Keratinocyte (primary cell): Measurements from ENCODE around the gene SGIP1. TPM values are rescaled to one million over a fixed set of nuclear protein-coding genes. Genes with fewer than 3 reads are reported as not detected.
A peak's percentile ranks its signal among the peaks of the same experiment; 100 is the strongest.
"Not testable (repeated sequence)": the region's sequence is repeated elsewhere in the genome, so short reads cannot be mapped to it uniquely, and the experiment has no call there.

Experiments
- DNase-seq: peaks from one replicate; pipeline ENCODE4 v3.0.0-alpha.2; 2011; ENCODE audit warnings: low read depth, missing footprints, low spot score
- FAIRE-seq: peaks from 2 replicates; lab custom pipeline; 2011; peaks lifted over from hg19 to GRCh38; lab: Jason Lieb, UNC
- H2AFZ ChIP-seq: 2 replicates; pipeline ENCODE4 v1.6.0; 2012; ENCODE audit warnings: low read length, control low read depth, inconsistent platforms; ENCODE audit not compliant: control insufficient read depth
- H3K27ac ChIP-seq: 2 replicates; pipeline ENCODE4 v1.5.1; 2011; ENCODE audit warnings: low read length; ENCODE audit not compliant: control insufficient read depth, insufficient read depth
- H3K27me3 ChIP-seq: 3 replicates; pipeline ENCODE4 v1.6.0; 2011; ENCODE audit warnings: low read length; ENCODE audit not compliant: control insufficient read depth, insufficient read depth; ENCODE audit errors: extremely low read depth
- H3K36me3 ChIP-seq, 2 experiments: 2 replicates in 1 of 2; 3 replicates in 1 of 2; pipeline ENCODE4 v1.5.1; 2011; ENCODE audit warnings: low read length in 2 of 2, mild to moderate bottlenecking in 1 of 2; ENCODE audit not compliant: control insufficient read depth in 2 of 2, insufficient read depth in 2 of 2; ENCODE audit errors: extremely low read depth in 1 of 2
- H3K4me1 ChIP-seq: 3 replicates; pipeline ENCODE4 v1.5.1; 2011; ENCODE audit warnings: low read length; ENCODE audit not compliant: control insufficient read depth, insufficient read depth; ENCODE audit errors: extremely low read depth
- H3K4me2 ChIP-seq: 3 replicates; pipeline ENCODE4 v1.6.0; 2011; ENCODE audit warnings: low read depth, low read length; ENCODE audit not compliant: control insufficient read depth, insufficient read depth; ENCODE audit errors: extremely low read depth
- H3K4me3 ChIP-seq, 3 experiments: fragments of 200-600 bp in 1 of 3; sonication (generic) in 1 of 3; 2 replicates in 2 of 3; 3 replicates in 1 of 3; pipeline ENCODE4 v1.5.1; 2011 to 2016; ENCODE audit warnings: low read length in 3 of 3, mild to moderate bottlenecking in 3 of 3, control low read depth in 2 of 3, inconsistent platforms in 1 of 3, low read depth in 1 of 3, mixed read lengths in 1 of 3, mixed run types in 1 of 3, moderate library complexity in 1 of 3; ENCODE audit not compliant: control insufficient read depth in 2 of 3, insufficient read depth in 2 of 3; ENCODE audit errors: extremely low read depth in 1 of 3
- H3K79me2 ChIP-seq: 2 replicates; pipeline ENCODE4 v1.6.0; 2012; ENCODE audit warnings: low read length; ENCODE audit not compliant: control insufficient read depth, insufficient read depth
- H3K9ac ChIP-seq: 3 replicates; pipeline ENCODE4 v1.6.0; 2011; ENCODE audit warnings: low read length; ENCODE audit not compliant: control insufficient read depth, insufficient read depth; ENCODE audit errors: extremely low read depth
- H3K9me1 ChIP-seq: 3 replicates; pipeline ENCODE4 v1.6.0; 2011; ENCODE audit warnings: low read length; ENCODE audit not compliant: control insufficient read depth, insufficient read depth; ENCODE audit errors: extremely low read depth
- H3K9me3 ChIP-seq: 2 replicates; pipeline ENCODE4 v1.5.1; 2012; ENCODE audit warnings: low read depth, low read length; ENCODE audit not compliant: control insufficient read depth
- H4K20me1 ChIP-seq: 3 replicates; pipeline ENCODE4 v1.6.0; 2011; ENCODE audit warnings: low read length; ENCODE audit not compliant: control insufficient read depth, insufficient read depth; ENCODE audit errors: extremely low read depth
- EZH2 ChIP-seq: IDR thresholded peaks from one replicate; pipeline ENCODE4 v1.6.1; 2012; ENCODE audit warnings: inconsistent platforms, mild to moderate bottlenecking, low read length, moderate library complexity
- dilution Hi-C: fragments of 300-500 bp; cut with MboI; formaldehyde crosslinking; loops from one replicate; pipeline ENCODE4 v1.7.0; 2020; ENCODE audit warnings: low sequenced_read_pairs; ENCODE audit not compliant: extremely low pct_ligation_motif_present
- polyA plus RNA-seq, 5 experiments: library from polyadenylated mRNA; depleted of rRNA in 3 of 5; stranded (reverse) in 3 of 5; stranded (forward) in 1 of 5; unstranded in 1 of 5; fragments of >200 nt; gene quantifications; 1 replicate in 1 of 5; 2 replicates in 3 of 5; 3 replicates in 1 of 5; pipeline versions ENCODE4 v1.2.1 to v1.2.3, GENCODE V29; 2011 to 2012; ENCODE audit warnings: missing spikeins in 2 of 5, low read depth in 1 of 5, low replicate concordance in 1 of 5
- TF ChIP-seq, protein P1 (sequence below), 3 experiments: IDR thresholded peaks in 1 of 3; conservative IDR thresholded peaks in 1 of 3; optimal IDR thresholded peaks in 1 of 3; 2 replicates in 2 of 3; 3 replicates in 1 of 3; pipeline versions ENCODE3 to v1.5.1; 2011; ENCODE audit warnings: low read length in 3 of 3, mild to moderate bottlenecking in 3 of 3, moderate library complexity in 2 of 3, control low read depth in 1 of 3, inconsistent platforms in 1 of 3; ENCODE audit not compliant: insufficient read depth in 2 of 3; ENCODE audit errors: extremely low read depth in 1 of 3

The SGIP1 gene
- polyA plus RNA-seq, 1 donor (not counting 4 experiments of a cell fraction or from before 2014, with no cell fraction given): 0.05 TPM

DNA sequence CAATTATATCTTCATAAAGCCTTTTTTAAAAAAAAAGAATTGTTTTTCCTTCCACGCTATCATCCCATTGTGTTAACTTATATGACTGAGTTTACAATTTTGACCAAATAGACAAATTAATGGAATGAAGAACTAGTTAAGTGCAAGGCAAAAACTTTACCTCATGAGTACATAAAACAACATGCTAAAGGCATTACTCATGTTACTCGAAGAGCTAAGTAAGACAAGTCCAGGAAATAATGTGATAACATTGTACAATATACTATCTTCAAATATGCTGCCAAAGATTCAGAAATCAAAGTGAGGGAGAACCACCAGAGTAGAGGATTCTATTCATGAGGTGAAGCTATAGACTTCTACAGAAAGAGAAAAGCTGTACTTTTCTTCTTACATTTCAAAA, 194.1 kb downstream of the SGIP1 start:
- TF ChIP-seq, protein P1, sequence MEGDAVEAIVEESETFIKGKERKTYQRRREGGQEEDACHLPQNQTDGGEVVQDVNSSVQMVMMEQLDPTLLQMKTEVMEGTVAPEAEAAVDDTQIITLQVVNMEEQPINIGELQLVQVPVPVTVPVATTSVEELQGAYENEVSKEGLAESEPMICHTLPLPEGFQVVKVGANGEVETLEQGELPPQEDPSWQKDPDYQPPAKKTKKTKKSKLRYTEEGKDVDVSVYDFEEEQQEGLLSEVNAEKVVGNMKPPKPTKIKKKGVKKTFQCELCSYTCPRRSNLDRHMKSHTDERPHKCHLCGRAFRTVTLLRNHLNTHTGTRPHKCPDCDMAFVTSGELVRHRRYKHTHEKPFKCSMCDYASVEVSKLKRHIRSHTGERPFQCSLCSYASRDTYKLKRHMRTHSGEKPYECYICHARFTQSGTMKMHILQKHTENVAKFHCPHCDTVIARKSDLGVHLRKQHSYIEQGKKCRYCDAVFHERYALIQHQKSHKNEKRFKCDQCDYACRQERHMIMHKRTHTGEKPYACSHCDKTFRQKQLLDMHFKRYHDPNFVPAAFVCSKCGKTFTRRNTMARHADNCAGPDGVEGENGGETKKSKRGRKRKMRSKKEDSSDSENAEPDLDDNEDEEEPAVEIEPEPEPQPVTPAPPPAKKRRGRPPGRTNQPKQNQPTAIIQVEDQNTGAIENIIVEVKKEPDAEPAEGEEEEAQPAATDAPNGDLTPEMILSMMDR (optimal IDR thresholded peaks at IDR 0.05 in 1 of 3, IDR thresholded peaks at IDR 0.05 in 1 of 3, conservative IDR thresholded peaks at IDR 0.05 in 1 of 3; ENCODE audit: extremely low read depth in 1 of 3, insufficient read depth in 2 of 3, low read length in 3 of 3): no peak
- TF ChIP-seq EZH2: no peak
- H3K9me1 ChIP-seq: no peaks in the 10 kb centered on the region
- no peak overlapping the region for H3K9ac ChIP-seq
- H3K4me1 ChIP-seq: peaks cover 12% of the 10 kb centered on the region
- H3K79me2 ChIP-seq: no peaks in the 10 kb centered on the region
- no peaks in the 10 kb centered on the region for H3K9me3 ChIP-seq
- FAIRE-seq (peak; percentile 64), DNase-seq (no peak)
- no peaks in the 10 kb centered on the region for H4K20me1 ChIP-seq
- dilution Hi-C loops: no loop called here
- no peak overlapping the region for H3K27ac ChIP-seq
- no peak overlapping the region for H3K4me2 ChIP-seq
- H2AFZ ChIP-seq: no peak overlapping the region
- H3K36me3 ChIP-seq: no peaks in the 10 kb centered on the region
- H3K4me3 ChIP-seq: no peak overlapping the region
- no peaks in the 10 kb centered on the region for H3K27me3 ChIP-seq

DNA sequence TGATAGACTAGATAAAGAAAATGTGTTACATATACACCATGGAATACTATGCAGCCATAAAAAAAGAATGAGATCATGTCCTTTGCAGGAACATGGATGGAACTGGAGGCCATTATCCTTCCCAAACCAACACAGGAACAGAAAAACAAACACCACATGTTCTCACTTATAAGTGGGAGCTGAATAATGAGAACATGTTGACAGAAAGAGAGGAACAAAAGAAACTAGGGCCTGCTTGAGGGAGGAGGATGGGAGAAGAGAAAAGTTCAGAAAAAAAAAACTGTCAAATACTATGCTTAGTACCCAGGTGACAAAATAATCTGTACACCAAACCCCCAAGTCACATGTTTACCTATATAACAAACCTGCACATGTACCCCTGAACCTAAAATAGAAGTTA, 194.8 kb downstream of the SGIP1 start:
- H4K20me1 ChIP-seq, H3K9me3 ChIP-seq, DNase-seq, dilution Hi-C loops, H3K4me2 ChIP-seq, H3K9ac ChIP-seq, FAIRE-seq, H3K9me1 ChIP-seq, H3K4me3 ChIP-seq, H2AFZ ChIP-seq, H3K27me3 ChIP-seq, H3K79me2 ChIP-seq, H3K36me3 ChIP-seq: not testable (repeated sequence)
- H3K4me1 ChIP-seq: peaks cover 19% of the 10 kb centered on the region
- peak overlapping the region; percentile 21 for H3K27ac ChIP-seq

DNA sequence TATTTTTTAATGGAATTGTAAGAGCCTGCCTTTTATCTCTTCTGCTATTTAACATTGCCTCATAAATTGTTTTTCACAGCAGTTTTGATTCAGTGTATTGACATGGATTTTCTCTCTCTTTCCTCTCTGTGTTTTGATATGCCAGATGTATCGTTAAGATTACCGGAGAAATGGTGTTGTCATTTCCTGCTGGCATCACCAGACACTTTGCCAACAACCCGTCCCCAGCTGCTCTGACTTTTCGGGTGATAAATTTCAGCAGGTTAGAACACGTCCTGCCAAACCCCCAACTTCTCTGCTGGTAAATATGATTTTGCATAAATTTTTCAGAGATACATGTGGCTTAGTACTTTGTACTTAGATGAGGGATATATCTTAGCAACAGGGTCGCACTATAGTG, 195.2 kb downstream of the SGIP1 start:
- H3K27ac ChIP-seq: peak overlapping the region; percentile 21
- DNase-seq (peak; percentile 13), FAIRE-seq (no peak)
- dilution Hi-C loops: no loop called here
- H3K4me1 ChIP-seq: peaks cover 20% of the 10 kb centered on the region
- no peaks in the 10 kb centered on the region for H3K9me3 ChIP-seq
- TF ChIP-seq EZH2: no peak
- TF ChIP-seq, protein P1 (optimal IDR thresholded peaks at IDR 0.05 in 1 of 3, IDR thresholded peaks at IDR 0.05 in 1 of 3, conservative IDR thresholded peaks at IDR 0.05 in 1 of 3; ENCODE audit: extremely low read depth in 1 of 3, insufficient read depth in 2 of 3, low read length in 3 of 3): no peak
- no peaks in the 10 kb centered on the region for H3K27me3 ChIP-seq
- H3K4me3 ChIP-seq: no peak overlapping the region
- no peaks in the 10 kb centered on the region for H3K9me1 ChIP-seq
- peak overlapping the region; percentile 11 for H3K4me2 ChIP-seq
- H2AFZ ChIP-seq: no peak overlapping the region
- H4K20me1 ChIP-seq: no peaks in the 10 kb centered on the region
- H3K36me3 ChIP-seq: no peaks in the 10 kb centered on the region
- H3K79me2 ChIP-seq: no peaks in the 10 kb centered on the region
- no peak overlapping the region for H3K9ac ChIP-seq
